Stimulated activated CD8-positive, alpha-beta memory T cell treated with anti-CD3 and anti-CD28 coated beads, Interleukin-7, amount 100 ng/mL, for 24 hours (primary cell): ENCODE data around the gene DSTN.

Experiments used
- DNase-seq: peaks from one replicate; pipeline ENCODE4 v3.0.0-alpha.2; 2020; ENCODE audit warnings: low read depth

The DSTN gene

DNA sequence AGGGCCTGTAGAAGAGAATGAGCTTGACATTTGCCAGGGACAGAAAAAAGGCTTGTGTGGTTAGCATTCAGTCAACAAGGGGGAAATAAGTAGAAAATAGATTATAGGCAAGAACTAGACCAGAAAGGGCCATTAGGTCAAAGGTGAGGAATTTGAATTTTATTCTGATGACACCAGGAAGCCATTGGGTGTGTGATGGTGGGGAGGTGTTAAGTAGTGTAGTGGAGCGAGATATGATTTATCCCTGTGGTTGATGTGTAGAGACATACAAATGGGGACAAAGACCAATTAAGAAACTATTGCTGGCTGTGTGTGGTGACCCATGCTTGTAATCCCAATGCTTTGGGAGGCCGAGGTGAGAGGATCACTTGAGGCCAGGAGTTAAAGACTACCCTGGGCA lies 11.0 kb downstream of the DSTN start:
- DNase-seq, result no peak

DNA sequence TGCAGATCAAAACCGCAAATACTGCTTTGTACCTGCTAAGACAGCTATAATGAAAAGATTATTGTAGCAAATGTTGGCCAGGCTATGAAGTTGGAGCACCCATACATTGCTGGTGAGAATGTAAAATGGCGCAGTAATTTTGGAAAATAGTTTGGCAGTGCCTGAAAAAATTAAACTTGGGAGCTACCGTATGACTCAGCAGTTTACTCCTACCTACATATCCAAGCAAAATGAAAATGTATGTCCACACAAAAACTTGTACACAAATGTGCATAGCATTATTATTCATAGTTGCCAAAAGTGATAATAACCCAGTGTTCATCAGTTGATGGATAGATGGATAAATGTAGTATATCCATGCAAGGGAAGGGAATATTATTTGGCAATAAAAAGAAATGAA lies 13.3 kb downstream of the DSTN start:
- DNase-seq, result no peak

DNA sequence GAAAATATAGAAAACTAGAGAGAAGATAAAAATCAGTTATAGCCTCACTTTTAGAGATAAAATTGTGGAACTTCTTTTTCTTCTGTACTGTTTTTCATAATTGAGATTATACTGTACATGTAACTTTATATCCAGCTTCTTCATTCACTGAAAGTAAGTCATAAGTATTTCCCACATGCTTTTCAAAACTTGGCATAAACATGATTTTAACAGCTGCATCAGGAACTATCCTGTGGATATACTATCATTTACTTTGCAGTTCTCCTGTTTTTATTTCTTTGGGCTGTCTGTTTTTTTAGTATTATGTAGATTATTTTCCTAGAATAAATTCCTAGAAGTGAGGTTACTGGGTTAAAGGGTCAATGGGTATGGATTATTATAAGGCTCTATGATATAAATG lies 14.8 kb downstream of the DSTN start:
- no peak for DNase-seq

- no peak for DNase-seq
Observed at GRCh38 chr20:17586250-17586649, 16.4 kb downstream of the DSTN start.

GRCh38 chr20:17587148-17587547 lies 17.3 kb downstream of the DSTN start:
- no peak for DNase-seq

GRCh38 chr20:17587824-17588223 lies 17.9 kb downstream of the DSTN start:
- no peak for DNase-seq

DNA sequence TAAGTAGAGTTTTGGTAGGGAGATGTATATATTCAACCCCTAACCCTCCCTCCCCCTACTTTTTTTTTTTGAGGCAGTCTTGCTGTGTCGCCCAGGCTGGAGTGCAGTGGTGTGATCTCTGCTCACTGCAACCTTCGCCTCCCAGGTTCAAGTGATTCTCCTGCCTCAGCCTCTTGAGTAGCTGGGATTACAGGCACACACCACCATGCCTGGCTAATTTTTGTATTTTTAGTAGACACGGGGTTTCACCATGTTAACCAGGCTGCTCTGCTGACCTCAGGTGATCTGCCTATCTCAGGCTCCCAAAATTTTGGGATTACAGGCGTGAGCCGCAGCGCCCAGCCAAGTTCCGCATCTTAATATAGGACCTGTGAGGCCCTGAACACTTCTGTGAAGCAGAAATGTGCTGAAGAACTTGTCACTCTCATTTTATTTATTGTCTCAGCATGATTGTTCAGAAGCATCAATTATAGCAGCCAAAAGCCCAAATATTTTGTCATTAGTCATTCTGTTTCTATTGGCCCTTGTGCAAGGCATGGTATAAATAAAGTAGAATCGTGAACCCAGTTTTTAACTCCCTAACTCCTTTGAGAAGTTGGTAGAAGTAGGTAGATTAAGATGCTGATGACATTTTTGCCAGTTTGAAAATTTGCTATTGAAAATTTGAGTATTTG lies 19.4 kb downstream of the DSTN start:
- DNase-seq, result no peak

GRCh38 chr20:17590245-17590644 lies 20.4 kb downstream of the DSTN start:
- no peak for DNase-seq

GRCh38 chr20:17593902-17594301 lies 24.0 kb downstream of the DSTN start:
- DNase-seq, result no peak

DNA sequence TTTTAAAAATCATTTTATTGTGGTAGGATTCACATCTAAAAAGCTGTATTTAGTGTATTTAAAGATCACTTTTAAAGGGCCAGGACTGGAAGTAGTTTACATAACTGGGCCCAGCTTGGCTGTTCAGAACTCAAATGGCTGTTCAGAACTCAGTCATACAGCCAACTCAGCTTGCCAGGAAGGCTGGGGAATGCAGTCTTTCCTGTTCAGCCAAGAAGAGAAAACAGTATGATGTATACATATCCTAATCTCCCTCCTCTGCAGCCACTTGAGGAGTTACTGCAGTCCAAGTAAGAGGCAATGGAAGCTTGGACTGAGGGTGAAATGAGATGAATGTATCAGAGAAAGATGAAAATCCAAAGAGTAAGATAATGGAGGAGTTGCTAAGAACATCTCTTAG lies 24.6 kb downstream of the DSTN start:
- no peak for DNase-seq

- DNase-seq, result no peak
Observed at GRCh38 chr20:17595856-17596255, 26.0 kb downstream of the DSTN start.

DNA sequence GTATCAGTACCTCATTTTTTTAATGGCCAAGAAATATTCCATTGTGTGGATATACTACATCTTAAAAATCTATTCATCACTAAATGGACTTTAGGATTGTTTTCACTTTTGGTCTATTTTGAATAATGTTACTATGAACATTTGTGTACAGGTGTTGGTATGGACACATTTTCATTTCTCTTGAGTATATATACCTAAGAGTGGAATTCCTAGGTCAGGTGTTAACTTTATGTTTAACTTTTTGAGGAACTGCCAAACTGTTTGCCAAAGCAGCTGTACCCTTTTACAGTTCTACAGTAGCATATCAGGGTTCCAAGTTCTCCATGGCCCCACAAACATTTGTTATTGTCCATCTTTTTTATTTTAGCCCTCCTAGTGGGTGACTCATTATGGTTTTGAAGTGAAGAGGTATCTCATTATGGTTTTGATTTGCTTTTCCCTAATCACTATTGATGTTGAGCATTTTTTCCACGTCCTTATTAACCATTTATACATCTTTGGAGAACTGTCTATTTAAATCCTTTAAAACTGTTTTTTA lies 28.2 kb downstream of the DSTN start:
- no peak for DNase-seq

- no peak for DNase-seq
Observed at GRCh38 chr20:17601957-17602356, 32.1 kb downstream of the DSTN start.

- no peak for DNase-seq
Observed at GRCh38 chr20:17602493-17602892, 32.6 kb downstream of the DSTN start.

GRCh38 chr20:17605131-17605660 lies 35.3 kb downstream of the DSTN start:
- no peak for DNase-seq

- no peak for DNase-seq
Observed at GRCh38 chr20:17606001-17606400, 36.1 kb downstream of the DSTN start.

- no peak for DNase-seq
Observed at GRCh38 chr20:17608701-17609497, 39.0 kb downstream of the DSTN start.

DNA sequence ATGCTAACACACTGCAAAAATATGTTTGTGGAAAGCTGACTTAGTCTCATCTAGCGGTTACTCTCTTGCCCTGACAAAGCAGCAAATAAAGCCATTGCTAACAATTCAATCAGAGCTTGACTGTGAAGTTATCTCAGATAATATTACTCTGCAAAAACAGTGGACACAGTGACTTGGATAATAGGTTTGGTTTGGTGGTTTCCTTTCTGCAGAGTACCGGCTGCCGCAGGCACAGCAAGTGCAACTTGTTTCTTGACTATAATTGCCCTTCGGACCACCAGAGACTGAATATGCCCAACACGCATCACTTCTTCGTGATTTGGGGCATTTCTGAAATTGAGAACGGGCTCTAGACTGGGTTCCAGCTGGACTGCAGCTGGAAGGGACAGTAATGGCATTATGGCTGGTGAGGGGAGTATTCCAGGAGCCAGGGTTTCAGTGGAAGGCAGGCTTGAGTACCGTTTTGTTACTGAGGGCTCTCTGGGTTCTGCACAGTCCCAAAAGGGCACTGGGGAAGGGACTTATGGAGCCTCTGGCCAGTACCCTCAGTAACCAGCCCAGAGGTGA lies 40.0 kb downstream of the DSTN start:
- DNase-seq, result no peak

GRCh38 chr20:17610566-17611289 lies 40.9 kb downstream of the DSTN start:
- no peak for DNase-seq

GRCh38 chr20:17611290-17611539 lies 41.3 kb downstream of the DSTN start:
- DNase-seq, result no peak

DNA sequence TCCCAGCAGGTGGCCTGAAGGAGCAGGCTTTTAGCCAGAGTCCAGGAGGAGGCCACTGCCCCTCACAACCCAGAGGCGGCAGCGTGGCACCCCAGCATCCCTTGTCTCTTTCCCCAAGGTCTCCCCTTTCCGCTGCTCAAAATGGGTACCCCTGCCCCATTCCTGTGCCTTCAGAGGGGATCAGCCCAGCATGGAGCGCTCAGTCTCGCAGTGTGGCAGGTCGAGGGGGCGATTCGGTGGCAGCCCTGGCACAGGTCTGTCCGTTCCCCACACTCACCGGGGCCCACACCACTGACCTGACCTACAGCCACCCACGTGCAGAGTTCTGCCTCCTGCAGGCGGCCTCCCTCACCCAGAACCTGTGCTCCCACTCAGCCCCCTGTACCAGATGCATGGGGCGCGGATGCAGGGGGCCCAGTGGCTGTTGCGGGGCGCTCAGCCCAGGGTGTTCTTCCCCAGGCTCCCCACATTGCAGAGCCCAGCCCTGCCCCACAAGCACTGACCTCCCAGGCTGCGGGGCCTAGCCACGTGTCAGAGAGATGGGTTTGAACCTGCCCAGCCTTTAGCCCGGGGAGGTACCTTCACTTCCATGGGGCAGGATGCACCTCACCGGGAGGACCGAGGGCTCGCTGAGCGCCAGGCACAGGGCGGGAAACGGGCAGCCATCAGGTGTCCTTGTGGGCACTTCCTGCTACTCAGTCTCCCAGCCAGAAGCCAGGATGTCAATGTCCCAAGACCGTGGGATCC lies 41.8 kb downstream of the DSTN start:
- no peak for DNase-seq
